ENCODE measurements around the gene HIBCH. TPM values are rescaled to one million over a fixed set of nuclear protein-coding genes. Genes with fewer than 3 reads are reported as not detected.

Gene HIBCH
- total RNA-seq, 1 experiment from 2014 or later: 21.7 TPM

DNA sequence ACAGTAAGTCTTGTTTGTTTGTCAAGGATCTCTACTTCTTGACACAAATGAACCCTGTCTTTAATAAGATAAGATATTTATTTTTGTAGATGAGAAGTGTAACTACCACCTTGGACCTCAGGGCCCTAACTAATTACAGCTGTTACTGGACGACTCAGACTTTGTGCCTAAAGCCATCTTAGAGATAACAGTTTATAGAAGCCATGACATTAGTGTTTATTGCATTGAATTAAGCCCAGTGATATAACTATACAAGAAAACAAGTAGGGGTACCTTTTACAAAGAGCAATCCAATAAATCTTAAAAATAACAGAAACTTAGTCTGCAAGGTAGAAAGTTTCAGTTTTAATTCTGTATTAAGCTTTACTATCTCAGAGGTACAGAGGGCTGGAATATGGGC is 119.0 kb downstream of the HIBCH start:
- intact Hi-C loops (cut with micrococcal nuclease; ENCODE audit: unreplicated experiment) (no loop called here), in situ Hi-C loops (cut with HindIII; ENCODE audit: low pct_unique_long_range_greater_than_20kb, low sequenced_read_pairs) (no loop called here)
- ChIA-PET POLR2A (no interaction called here), CTCF (no interaction called here)
- Histone ChIP-seq H3K4me1 (ENCODE audit: control insufficient read depth, insufficient read depth, low read length) (no peaks in the 10 kb centered on the region), H3K9me3 (ENCODE audit: control insufficient read depth, insufficient read depth, low read depth, low read length) (no peaks in the 10 kb centered on the region), H3K36me3 (ENCODE audit: control insufficient read depth, insufficient read depth, low read length) (no peaks in the 10 kb centered on the region), H3K27ac (ENCODE audit: low read length) (no peak overlapping the region), H3K27me3 (ENCODE audit: control insufficient read depth, insufficient read depth, low read length) (no peaks in the 10 kb centered on the region), H3K4me3 (ENCODE audit: low read depth in 2 of 2, low read length in 2 of 2) (no peak overlapping the region)
- no peak for ATAC-seq
- no peak for DNase-seq (ENCODE audit: low read depth, low spot score)
- TF ChIP-seq SIN3A (IDR thresholded peaks at IDR 0.05; ENCODE audit: borderline replicate concordance, insufficient read depth, low read depth, low read length) (no peak), REST (IDR thresholded peaks at IDR 0.05; ENCODE audit: insufficient read depth in 1 of 2, low read depth in 2 of 2, low read length in 1 of 2) (no peak), CTCF (IDR thresholded peaks at IDR 0.05) (no peak), TCF7L2 (IDR thresholded peaks at IDR 0.05; ENCODE audit: low read depth, low read length) (no peak), POLR2AphosphoS5 (IDR thresholded peaks at IDR 0.05; ENCODE audit: low read depth, low read length) (no peak)
- BruUV-seq (replicated peaks): no TSS peak

GRCh38 chr2:190199530-190199929 is 120.1 kb downstream of the HIBCH start:
- in situ Hi-C loops (cut with HindIII; ENCODE audit: low pct_unique_long_range_greater_than_20kb, low sequenced_read_pairs): no loop called here
- Histone ChIP-seq H3K36me3 (ENCODE audit: control insufficient read depth, insufficient read depth, low read length) (no peaks in the 10 kb centered on the region), H3K9me3 (ENCODE audit: control insufficient read depth, insufficient read depth, low read depth, low read length) (no peaks in the 10 kb centered on the region), H3K27me3 (ENCODE audit: control insufficient read depth, insufficient read depth, low read length) (no peaks in the 10 kb centered on the region), H3K4me1 (ENCODE audit: control insufficient read depth, insufficient read depth, low read length) (no peaks in the 10 kb centered on the region), H3K27ac (ENCODE audit: low read length) (no peak overlapping the region), H3K4me3 (ENCODE audit: low read depth in 2 of 2, low read length in 2 of 2) (no peak overlapping the region)
- no TSS peak for BruUV-seq (replicated peaks)
- ChIA-PET CTCF (no interaction called here), POLR2A (no interaction called here)
- intact Hi-C loops (cut with micrococcal nuclease; ENCODE audit: unreplicated experiment): no loop called here
- DNase-seq (ENCODE audit: low read depth, low spot score) (no peak), ATAC-seq (no peak)
- TF ChIP-seq POLR2AphosphoS5 (IDR thresholded peaks at IDR 0.05; ENCODE audit: low read depth, low read length) (no peak), SIN3A (IDR thresholded peaks at IDR 0.05; ENCODE audit: borderline replicate concordance, insufficient read depth, low read depth, low read length) (no peak), CTCF (IDR thresholded peaks at IDR 0.05) (no peak), REST (IDR thresholded peaks at IDR 0.05; ENCODE audit: insufficient read depth in 1 of 2, low read depth in 2 of 2, low read length in 1 of 2) (no peak)
